Muscle of back (tissue), 10 donors: ENCODE results near the gene PI4KB. TPM values are rescaled to one million over a fixed set of nuclear protein-coding genes. Genes with fewer than 3 reads are reported as not detected.

ENCODE experiments used
- polyA plus RNA-seq, 10 donors: library from polyadenylated mRNA; unstranded; fragments of 120-200 nt; gene quantifications; one replicate each; pipeline ENCODE4 v1.2.1, GENCODE V29; 2013; ENCODE audit not compliant: insufficient read length in 10 of 10

The PI4KB gene
- polyA plus RNA-seq, 10 donors = 37.4 to 57.5 (median 46.2) TPM

Other genes starting within 250 kb of the PI4KB start
- gene SEMA6C, start 180.8 kb downstream of the PI4KB start, polyA plus RNA-seq = 100 to 1,000 TPM in 1 of 10 donors, 10 to 100 TPM in 9; 49.3 to 113 (median 78.5) TPM
- 1 to 10 TPM; 1.3 to 2.7 (median 2.2) TPM for gene TNFAIP8L2, start 170.8 kb downstream of the PI4KB start, polyA plus RNA-seq
- gene LYSMD1, start 161.5 kb downstream of the PI4KB start, polyA plus RNA-seq = 10 to 100 TPM in 7 of 10 donors, 1 to 10 TPM in 3; 8.8 to 13.2 (median 11.1) TPM
- 10 to 100 TPM; 30.1 to 41.2 (median 37.1) TPM for gene SCNM1, start 161.3 kb downstream of the PI4KB start, polyA plus RNA-seq
- gene TMOD4, start 151.4 kb downstream of the PI4KB start, polyA plus RNA-seq = 10 to 100 TPM in 9 of 10 donors, 1 to 10 TPM in 1; 8.0 to 53.2 (median 26.8) TPM
- gene VPS72, start 137.2 kb downstream of the PI4KB start, polyA plus RNA-seq = 10 to 100 TPM; 40.9 to 53.7 (median 45.4) TPM
- 10 to 100 TPM; 31.2 to 50.0 (median 40.4) TPM for gene PIP5K1A, start 128.9 kb downstream of the PI4KB start, polyA plus RNA-seq
- gene PSMD4, start 72.7 kb downstream of the PI4KB start, polyA plus RNA-seq = 100 to 1,000 TPM; 105 to 122 (median 112) TPM
- gene ZNF687, start 45.1 kb downstream of the PI4KB start, polyA plus RNA-seq = 10 to 100 TPM in 9 of 10 donors, 1 to 10 TPM in 1; 9.3 to 12.6 (median 11.6) TPM
- 10 to 100 TPM; 18.7 to 28.0 (median 24.6) TPM for gene RFX5, start 19.8 kb upstream of the PI4KB start, polyA plus RNA-seq
- 10 to 100 TPM; 23.7 to 49.4 (median 34.3) TPM for gene SELENBP1, start 45.3 kb upstream of the PI4KB start, polyA plus RNA-seq
- 100 to 1,000 TPM; 141 to 200 (median 162) TPM for gene PSMB4, start 72.2 kb upstream of the PI4KB start, polyA plus RNA-seq
- 10 to 100 TPM; 40.8 to 88.7 (median 59.8) TPM for gene POGZ, start 132.1 kb upstream of the PI4KB start, polyA plus RNA-seq
- 1 to 10 TPM in 6 of 10 donors, under 1 TPM in 4; 0.35 to 2.0 (median 1.1) TPM for gene CGN, start 184.0 kb upstream of the PI4KB start, polyA plus RNA-seq
- gene TUFT1, start 212.9 kb upstream of the PI4KB start, polyA plus RNA-seq = 1 to 10 TPM; 6.5 to 9.7 (median 7.9) TPM